Thyroid gland (tissue), 4 donors: Measurements from ENCODE around the gene CPA5.
A peak's percentile ranks its signal among the peaks of the same experiment; 100 is the strongest.

Experiments
- POLR2A ChIP-seq, 2 donors: fragments of 450-650 bp; IDR thresholded peaks; one replicate each; pipeline ENCODE4 v1.6.1; 2017; ENCODE audit warnings: antibody characterized with exemption in 2 of 2, mild to moderate bottlenecking in 2 of 2, moderate library complexity in 1 of 2
- TF ChIP-seq, protein P1 (sequence below), 6 experiments: fragments of 200-600 bp in 3 of 6; fragments of 450-650 bp in 3 of 6; sonication (generic) in 3 of 6; IDR thresholded peaks; one replicate each; pipeline ENCODE4 v1.5.1; 2016 to 2019; ENCODE audit warnings: antibody characterized with exemption in 6 of 6, mild to moderate bottlenecking in 2 of 6, inconsistent platforms in 1 of 6, moderate library complexity in 1 of 6

GRCh38 chr7:130365511-130366441 lies 21.2 kb downstream of the CPA5 start:
- TF ChIP-seq, protein P1, sequence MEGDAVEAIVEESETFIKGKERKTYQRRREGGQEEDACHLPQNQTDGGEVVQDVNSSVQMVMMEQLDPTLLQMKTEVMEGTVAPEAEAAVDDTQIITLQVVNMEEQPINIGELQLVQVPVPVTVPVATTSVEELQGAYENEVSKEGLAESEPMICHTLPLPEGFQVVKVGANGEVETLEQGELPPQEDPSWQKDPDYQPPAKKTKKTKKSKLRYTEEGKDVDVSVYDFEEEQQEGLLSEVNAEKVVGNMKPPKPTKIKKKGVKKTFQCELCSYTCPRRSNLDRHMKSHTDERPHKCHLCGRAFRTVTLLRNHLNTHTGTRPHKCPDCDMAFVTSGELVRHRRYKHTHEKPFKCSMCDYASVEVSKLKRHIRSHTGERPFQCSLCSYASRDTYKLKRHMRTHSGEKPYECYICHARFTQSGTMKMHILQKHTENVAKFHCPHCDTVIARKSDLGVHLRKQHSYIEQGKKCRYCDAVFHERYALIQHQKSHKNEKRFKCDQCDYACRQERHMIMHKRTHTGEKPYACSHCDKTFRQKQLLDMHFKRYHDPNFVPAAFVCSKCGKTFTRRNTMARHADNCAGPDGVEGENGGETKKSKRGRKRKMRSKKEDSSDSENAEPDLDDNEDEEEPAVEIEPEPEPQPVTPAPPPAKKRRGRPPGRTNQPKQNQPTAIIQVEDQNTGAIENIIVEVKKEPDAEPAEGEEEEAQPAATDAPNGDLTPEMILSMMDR (IDR thresholded peaks at IDR 0.05) = no peak
- peak in 1 of 2 donors; percentile 25 for TF ChIP-seq POLR2A (IDR thresholded peaks at IDR 0.05)
